Panc1 (cell line): ENCODE results near the gene SV2C. TPM values are rescaled to one million over a fixed set of nuclear protein-coding genes. Genes with fewer than 3 reads are reported as not detected.
"Not testable (repeated sequence)": the region's sequence is repeated elsewhere in the genome, so short reads cannot be mapped to it uniquely, and the experiment has no call there.

Source experiments
- ATAC-seq: fragments of 200-7000 bp; cut with Tn5 transposase; 2 replicates; pipeline ENCODE4 v1.9.1; 2020; ENCODE audit warnings: mild to moderate bottlenecking, moderate library complexity
- BruUV-seq: library from RNA; stranded (reverse); fragments of 400-500 nt; replicated peaks from 2 replicates; lab custom pipeline; 2021; lab: Mats Ljungman, UMichigan
- CTCF ChIA-PET: fragments of 300-600 bp; sonication (Branson Sonifier 250); formaldehyde crosslinking; loops from one replicate; lab custom pipeline; 2022; ENCODE audit warnings: antibody characterized with exemption; lab: Charles Lee
- POLR2A ChIA-PET: fragments of 300-600 bp; sonication (Branson Sonifier 250); formaldehyde crosslinking; loops from one replicate; lab custom pipeline; 2022; ENCODE audit warnings: antibody characterized with exemption; lab: Charles Lee
- DNase-seq: peaks from one replicate; pipeline ENCODE4 v3.0.0-alpha.2; 2010; ENCODE audit warnings: low read depth, low spot score
- H3K27ac ChIP-seq: 2 replicates; pipeline ENCODE4 v1.5.1; 2011; ENCODE audit warnings: mild to moderate bottlenecking, low read length, inconsistent platforms
- H3K27me3 ChIP-seq: fragments of 200-500 bp; sonication (Bioruptor generic); 2 replicates; pipeline ENCODE4 v1.6.0; 2014; ENCODE audit warnings: low read length, inconsistent platforms; ENCODE audit not compliant: control insufficient read depth, insufficient read depth
- H3K36me3 ChIP-seq: fragments of 200-500 bp; sonication (Bioruptor generic); 2 replicates; pipeline ENCODE4 v1.5.1; 2014; ENCODE audit warnings: inconsistent platforms, mild to moderate bottlenecking, low read length, moderate library complexity; ENCODE audit not compliant: control insufficient read depth, insufficient read depth
- H3K4me1 ChIP-seq: 2 replicates; pipeline ENCODE4 v1.5.1; 2011; ENCODE audit warnings: inconsistent platforms, mild to moderate bottlenecking, low read length, moderate library complexity; ENCODE audit not compliant: control insufficient read depth, insufficient read depth
- H3K4me3 ChIP-seq, 2 experiments: 2 replicates each; pipeline ENCODE4 v1.5.1; 2011 to 2012; ENCODE audit warnings: low read depth in 2 of 2, low read length in 2 of 2, mild to moderate bottlenecking in 2 of 2, inconsistent platforms in 1 of 2, moderate library complexity in 1 of 2
- H3K9me3 ChIP-seq: fragments of 200-500 bp; sonication (Bioruptor generic); 2 replicates; pipeline ENCODE4 v1.5.1; 2014; ENCODE audit warnings: low read depth, mild to moderate bottlenecking, inconsistent platforms, low read length, moderate library complexity; ENCODE audit not compliant: control insufficient read depth, insufficient read depth
- CTCF ChIP-seq: fragments of 450-650 bp; IDR thresholded peaks from 2 replicates; pipeline ENCODE4 v1.5.1; 2017; ENCODE audit warnings: mild to moderate bottlenecking
- POLR2AphosphoS5 ChIP-seq: IDR thresholded peaks from 2 replicates; pipeline ENCODE4 v1.6.1; 2012; ENCODE audit warnings: mild to moderate bottlenecking, low read depth, low read length, moderate library complexity
- SIN3A ChIP-seq: IDR thresholded peaks from 2 replicates; pipeline ENCODE4 v1.6.1; 2012; ENCODE audit warnings: low read depth, mild to moderate bottlenecking, low read length, moderate library complexity, borderline replicate concordance; ENCODE audit not compliant: insufficient read depth
- TCF7L2 ChIP-seq: IDR thresholded peaks from 2 replicates; pipeline ENCODE4 v1.6.1; 2011; ENCODE audit warnings: mild to moderate bottlenecking, low read depth, low read length, inconsistent platforms
- in situ Hi-C: cut with HindIII; loops from 2 replicates; pipeline ENCODE4 v1.10.0; 2016; ENCODE audit warnings: low sequenced_read_pairs, low pct_unique_long_range_greater_than_20kb
- intact Hi-C: fragments of 100-400 bp; cut with micrococcal nuclease; formaldehyde crosslinking; loops from one replicate; pipeline ENCODE4 v1.10.0; 2022; ENCODE audit not compliant: unreplicated experiment
- total RNA-seq: library from RNA; stranded (reverse); gene quantifications from one replicate; pipeline ENCODE4 v1.2.1, GENCODE V29; 2021; ENCODE audit not compliant: unreplicated experiment
- TF ChIP-seq, protein P1 (sequence below), 2 experiments: IDR thresholded peaks; 2 replicates each; pipeline ENCODE4 v1.6.1; 2011 to 2012; ENCODE audit warnings: low read depth in 2 of 2, control low read depth in 1 of 2, low read length in 1 of 2, mild to moderate bottlenecking in 1 of 2, moderate library complexity in 1 of 2; ENCODE audit not compliant: insufficient read depth in 1 of 2

Gene SV2C
- total RNA-seq, 1 experiment from 2014 or later: not detected

DNA sequence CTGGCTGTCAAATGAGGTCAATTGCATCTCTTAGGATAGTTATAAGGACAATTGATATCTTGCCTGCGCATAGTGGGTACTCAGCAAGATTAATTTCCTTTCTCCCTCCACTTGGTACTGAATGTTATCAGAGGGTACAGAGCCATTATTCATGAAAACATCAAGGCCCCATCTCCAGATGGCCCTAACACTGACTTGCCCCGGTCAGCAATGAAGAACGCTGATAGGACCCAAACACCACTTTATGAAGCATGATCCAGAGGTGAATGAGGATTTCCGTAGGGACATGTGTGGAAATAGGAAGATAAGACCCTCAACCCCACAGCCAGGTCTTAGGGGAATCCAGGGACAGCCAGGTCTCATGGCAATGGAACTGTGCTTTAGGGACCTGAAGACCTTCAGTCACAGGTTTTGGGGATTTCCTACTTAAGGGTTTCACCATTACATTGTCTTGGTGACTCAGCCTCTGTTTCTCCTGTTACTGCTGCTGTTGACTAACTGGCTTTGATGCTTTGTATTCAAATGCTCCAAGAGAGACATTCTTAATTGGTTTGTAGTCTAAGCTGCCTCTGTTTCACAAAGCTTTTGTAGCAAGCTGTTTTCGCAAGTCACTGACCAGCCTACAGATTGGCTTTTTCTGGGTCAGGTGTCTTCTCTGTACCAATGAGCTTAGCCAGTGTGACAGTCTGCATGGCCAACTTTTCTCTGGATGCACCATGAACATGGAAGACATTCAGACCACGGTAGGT lies 284.6 kb downstream of the SV2C start:
- CTCF ChIA-PET: no interaction called here
- BruUV-seq: no TSS peak
- ATAC-seq (no peak), DNase-seq (no peak)
- no peaks in the 10 kb centered on the region for H3K27me3 ChIP-seq
- POLR2A ChIA-PET: no interaction called here
- TF ChIP-seq CTCF (no peak), SIN3A (no peak), POLR2AphosphoS5 (no peak), TCF7L2 (no peak)
- TF ChIP-seq, protein P1, sequence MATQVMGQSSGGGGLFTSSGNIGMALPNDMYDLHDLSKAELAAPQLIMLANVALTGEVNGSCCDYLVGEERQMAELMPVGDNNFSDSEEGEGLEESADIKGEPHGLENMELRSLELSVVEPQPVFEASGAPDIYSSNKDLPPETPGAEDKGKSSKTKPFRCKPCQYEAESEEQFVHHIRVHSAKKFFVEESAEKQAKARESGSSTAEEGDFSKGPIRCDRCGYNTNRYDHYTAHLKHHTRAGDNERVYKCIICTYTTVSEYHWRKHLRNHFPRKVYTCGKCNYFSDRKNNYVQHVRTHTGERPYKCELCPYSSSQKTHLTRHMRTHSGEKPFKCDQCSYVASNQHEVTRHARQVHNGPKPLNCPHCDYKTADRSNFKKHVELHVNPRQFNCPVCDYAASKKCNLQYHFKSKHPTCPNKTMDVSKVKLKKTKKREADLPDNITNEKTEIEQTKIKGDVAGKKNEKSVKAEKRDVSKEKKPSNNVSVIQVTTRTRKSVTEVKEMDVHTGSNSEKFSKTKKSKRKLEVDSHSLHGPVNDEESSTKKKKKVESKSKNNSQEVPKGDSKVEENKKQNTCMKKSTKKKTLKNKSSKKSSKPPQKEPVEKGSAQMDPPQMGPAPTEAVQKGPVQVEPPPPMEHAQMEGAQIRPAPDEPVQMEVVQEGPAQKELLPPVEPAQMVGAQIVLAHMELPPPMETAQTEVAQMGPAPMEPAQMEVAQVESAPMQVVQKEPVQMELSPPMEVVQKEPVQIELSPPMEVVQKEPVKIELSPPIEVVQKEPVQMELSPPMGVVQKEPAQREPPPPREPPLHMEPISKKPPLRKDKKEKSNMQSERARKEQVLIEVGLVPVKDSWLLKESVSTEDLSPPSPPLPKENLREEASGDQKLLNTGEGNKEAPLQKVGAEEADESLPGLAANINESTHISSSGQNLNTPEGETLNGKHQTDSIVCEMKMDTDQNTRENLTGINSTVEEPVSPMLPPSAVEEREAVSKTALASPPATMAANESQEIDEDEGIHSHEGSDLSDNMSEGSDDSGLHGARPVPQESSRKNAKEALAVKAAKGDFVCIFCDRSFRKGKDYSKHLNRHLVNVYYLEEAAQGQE (IDR thresholded peaks at IDR 0.05; ENCODE audit: insufficient read depth in 1 of 2, low read depth in 2 of 2, low read length in 1 of 2): no peak
- no peak overlapping the region for H3K4me3 ChIP-seq
- H3K4me1 ChIP-seq: peaks cover 4% of the 10 kb centered on the region; the same call in 1 of the 2 replicates
- no peaks in the 10 kb centered on the region for H3K9me3 ChIP-seq
- in situ Hi-C loops: no loop called here
- H3K27ac ChIP-seq: no peak overlapping the region
- no peaks in the 10 kb centered on the region for H3K36me3 ChIP-seq
- intact Hi-C loops: no loop called here

- BruUV-seq: no TSS peak
- TF ChIP-seq SIN3A: no peak
- no peak for TF ChIP-seq TCF7L2
- no peak for TF ChIP-seq POLR2AphosphoS5
- no peak for TF ChIP-seq CTCF
- TF ChIP-seq, protein P1 (IDR thresholded peaks at IDR 0.05; ENCODE audit: insufficient read depth in 1 of 2, low read depth in 2 of 2, low read length in 1 of 2): no peak
- ChIA-PET CTCF (no interaction called here), POLR2A (no interaction called here)
- H3K27me3 ChIP-seq: no peaks in the 10 kb centered on the region
- intact Hi-C loops (no loop called here), in situ Hi-C loops (no loop called here)
- DNase-seq: no peak
- H3K9me3 ChIP-seq: no peaks in the 10 kb centered on the region
- no peak overlapping the region for H3K27ac ChIP-seq
- ATAC-seq: no peak
- H3K4me3 ChIP-seq: no peak overlapping the region
- H3K4me1 ChIP-seq: peaks cover 4% of the 10 kb centered on the region; the same call in 1 of the 2 replicates
- H3K36me3 ChIP-seq: no peaks in the 10 kb centered on the region
These were observed 285.8 kb downstream of the SV2C start for GRCh38 chr5:76368941-76369340.

- H3K27me3 ChIP-seq, DNase-seq, POLR2A ChIA-PET, H3K4me1 ChIP-seq, in situ Hi-C loops, CTCF ChIA-PET, BruUV-seq, ATAC-seq, H3K4me3 ChIP-seq, H3K36me3 ChIP-seq, H3K27ac ChIP-seq, intact Hi-C loops, H3K9me3 ChIP-seq: not testable (repeated sequence)
These were observed 286.5 kb downstream of the SV2C start for GRCh38 chr5:76369668-76370067.
